Fibroblast of villous mesenchyme (primary cell): ENCODE results near the gene KIF25. TPM values are rescaled to one million over a fixed set of nuclear protein-coding genes. Genes with fewer than 3 reads are reported as not detected.
A peak's percentile ranks its signal among the peaks of the same experiment; 100 is the strongest.

Experiments
- DNase-seq: peaks from one replicate; pipeline ENCODE4 v3.0.0-alpha.2; 2010; ENCODE audit warnings: low read depth
- H3K4me3 ChIP-seq: 2 replicates; pipeline ENCODE4 v1.5.1; 2011; ENCODE audit warnings: low read depth, mild to moderate bottlenecking, low read length
- CTCF ChIP-seq: IDR thresholded peaks from 2 replicates; pipeline ENCODE4 v1.5.1; 2012; ENCODE audit warnings: low read depth, mild to moderate bottlenecking, low read length; ENCODE audit not compliant: insufficient read depth
- total RNA-seq: library from RNA; depleted of rRNA; stranded (reverse); fragments of >200 nt; gene quantifications from 2 replicates; pipeline ENCODE4 v1.2.3, GENCODE V29; 2012

The KIF25 gene
- total RNA-seq, 1 donor: not detected

GRCh38 chr6:168088161-168089053 is 90.9 kb downstream of the KIF25 start:
- TF ChIP-seq CTCF: no peak
- H3K4me3 ChIP-seq: no peak overlapping the region
- DNase-seq: peak; percentile 88

GRCh38 chr6:168089186-168090063 is 92.0 kb downstream of the KIF25 start:
- TF ChIP-seq CTCF: no peak
- H3K4me3 ChIP-seq: no peak overlapping the region
- DNase-seq: no peak

- no peak overlapping the region for H3K4me3 ChIP-seq
- TF ChIP-seq CTCF: no peak
- DNase-seq: no peak
Observed at GRCh38 chr6:168090064-168090690, 92.7 kb downstream of the KIF25 start.

- H3K4me3 ChIP-seq: no peak overlapping the region
- TF ChIP-seq CTCF: no peak
- no peak for DNase-seq
Observed at GRCh38 chr6:168090706-168091105, 93.2 kb downstream of the KIF25 start.

- H3K4me3 ChIP-seq: no peak overlapping the region
- TF ChIP-seq CTCF: no peak
- DNase-seq: no peak
Observed at GRCh38 chr6:168091381-168092264, 94.2 kb downstream of the KIF25 start.

GRCh38 chr6:168092541-168092940 is 95.1 kb downstream of the KIF25 start:
- DNase-seq: no peak
- no peak overlapping the region for H3K4me3 ChIP-seq
- no peak for TF ChIP-seq CTCF
